ENCODE measurements around the gene PTOV1. TPM values are rescaled to one million over a fixed set of nuclear protein-coding genes. Genes with fewer than 3 reads are reported as not detected.

PTOV1 gene
- total RNA-seq, 1 donor from 2014 or later, result 107 TPM

GRCh38 chr19:49860336-49861102 lies 9.6 kb downstream of the PTOV1 start:
- no peak overlapping the region for H3K4me3 Mint-ChIP-seq
- no peaks in the 10 kb centered on the region for H3K27me3 Mint-ChIP-seq
- TF ChIP-seq CTCF (IDR thresholded peaks at IDR 0.05), result no peak
- ATAC-seq (ENCODE audit: low read depth) (no peak), DNase-seq (no peak)
- no peak overlapping the region for H3K27ac Mint-ChIP-seq
- CTCF ChIA-PET, result no interaction called here
- no peaks in the 10 kb centered on the region for H3K9me3 Mint-ChIP-seq
- intact Hi-C loops (cut with micrococcal nuclease), result no loop called here
- POLR2A ChIA-PET, result interaction anchor here (0.5 to 0.6 kb wide), 2 partner anchors 17 to 106 kb away, joined by 3 to 13 read pairs; no protein-coding TSS in a partner anchor
- peaks cover 11% of the 10 kb centered on the region for H3K4me1 Mint-ChIP-seq
- peaks cover 77% of the 10 kb centered on the region for H3K36me3 Mint-ChIP-seq (ENCODE audit: low read depth)

- H3K36me3 Mint-ChIP-seq (ENCODE audit: low read depth), result peaks cover 75% of the 10 kb centered on the region
- ChIA-PET POLR2A (interaction anchor here (0.5 to 0.6 kb wide), 2 partner anchors 17 to 105 kb away, joined by 3 to 13 read pairs; no protein-coding TSS in a partner anchor), CTCF (no interaction called here)
- intact Hi-C loops (cut with micrococcal nuclease), result no loop called here
- no peak overlapping the region for H3K4me3 Mint-ChIP-seq
- H3K27ac Mint-ChIP-seq, result no peak overlapping the region
- H3K4me1 Mint-ChIP-seq, result peaks cover 14% of the 10 kb centered on the region
- TF ChIP-seq CTCF (IDR thresholded peaks at IDR 0.05), result no peak
- ATAC-seq (ENCODE audit: low read depth), result no peak
- no peaks in the 10 kb centered on the region for H3K9me3 Mint-ChIP-seq
- DNase-seq, result no peak
- no peaks in the 10 kb centered on the region for H3K27me3 Mint-ChIP-seq
These were observed 10.1 kb downstream of the PTOV1 start for GRCh38 chr19:49861107-49861506.

- H3K27me3 Mint-ChIP-seq, result no peaks in the 10 kb centered on the region
- peaks cover 21% of the 10 kb centered on the region for H3K4me1 Mint-ChIP-seq
- ChIA-PET POLR2A (interaction anchor here (1.0 to 1.1 kb wide), 2 partner anchors 8 to 15 kb away, joined by 3 read pairs; partner anchors contain the start of genes AKT1S1 and TBC1D17), CTCF (no interaction called here)
- intact Hi-C loops (cut with micrococcal nuclease), result no loop called here
- no peak overlapping the region for H3K27ac Mint-ChIP-seq
- DNase-seq, result no peak
- no peak for TF ChIP-seq CTCF (IDR thresholded peaks at IDR 0.05)
- H3K4me3 Mint-ChIP-seq, result no peak overlapping the region
- H3K9me3 Mint-ChIP-seq, result no peaks in the 10 kb centered on the region
- peaks cover 71% of the 10 kb centered on the region for H3K36me3 Mint-ChIP-seq (ENCODE audit: low read depth)
- no peak for ATAC-seq (ENCODE audit: low read depth)
These were observed 10.8 kb downstream of the PTOV1 start for GRCh38 chr19:49861541-49862378.

GRCh38 chr19:49862391-49863253 lies 11.7 kb downstream of the PTOV1 start:
- Mint-ChIP-seq H3K9me3 (no peaks in the 10 kb centered on the region), H3K27me3 (no peaks in the 10 kb centered on the region), H3K4me3 (no peak overlapping the region), H3K36me3 (ENCODE audit: low read depth) (peaks cover 67% of the 10 kb centered on the region), H3K27ac (no peak overlapping the region), H3K4me1 (peaks cover 26% of the 10 kb centered on the region)
- TF ChIP-seq CTCF (IDR thresholded peaks at IDR 0.05), result no peak
- ChIA-PET CTCF (no interaction called here), POLR2A (interaction anchor here (0.9 to 2.2 kb wide), 4 partner anchors 9 to 14 kb away, joined by 3 to 9 read pairs (median 4); partner anchors contain the start of genes AKT1S1, PTOV1 and TBC1D17)
- ATAC-seq (ENCODE audit: low read depth) (no peak), DNase-seq (no peak)
- intact Hi-C loops (cut with micrococcal nuclease), result no loop called here

All from activated B cell treated with CpG ODN at 0.5 μM for 24 hours (primary cell).